ENCODE data around the gene SLAMF8.

Gene SLAMF8

DNA sequence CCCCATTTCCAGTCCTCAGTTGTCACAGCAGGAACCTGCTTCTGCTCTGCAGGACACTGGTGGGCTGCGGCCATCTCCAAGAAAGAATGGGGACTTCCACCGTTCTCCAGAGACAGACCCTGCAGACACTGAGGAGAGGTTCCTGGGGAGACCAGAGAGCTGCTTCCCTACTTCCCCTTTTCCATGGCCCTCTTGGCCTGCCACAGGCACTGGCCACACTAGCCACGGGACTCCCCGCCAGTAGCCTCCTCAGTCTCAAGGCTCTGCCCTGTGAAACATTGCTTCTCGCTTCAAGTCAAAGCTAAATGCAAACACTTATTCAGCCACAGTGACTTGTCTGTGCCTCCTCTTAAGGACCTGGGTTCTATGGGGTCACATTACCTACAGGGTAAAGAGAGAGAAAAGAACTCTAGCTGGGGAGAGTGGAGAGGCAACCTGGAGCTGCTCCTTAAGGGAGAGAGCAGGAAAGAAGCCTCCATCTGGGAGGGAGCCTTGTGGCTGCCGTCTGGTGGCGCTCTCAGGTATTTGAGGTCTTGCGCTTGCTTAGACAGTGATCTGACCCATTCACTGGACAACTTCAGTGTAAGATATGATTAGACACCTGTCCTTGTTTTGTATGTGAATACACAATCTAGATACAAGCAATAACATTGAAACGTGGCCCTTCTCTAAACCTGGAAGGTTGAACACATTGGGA, 5.4 kb upstream of the SLAMF8 start:
- no peak for DNase-seq

DNA sequence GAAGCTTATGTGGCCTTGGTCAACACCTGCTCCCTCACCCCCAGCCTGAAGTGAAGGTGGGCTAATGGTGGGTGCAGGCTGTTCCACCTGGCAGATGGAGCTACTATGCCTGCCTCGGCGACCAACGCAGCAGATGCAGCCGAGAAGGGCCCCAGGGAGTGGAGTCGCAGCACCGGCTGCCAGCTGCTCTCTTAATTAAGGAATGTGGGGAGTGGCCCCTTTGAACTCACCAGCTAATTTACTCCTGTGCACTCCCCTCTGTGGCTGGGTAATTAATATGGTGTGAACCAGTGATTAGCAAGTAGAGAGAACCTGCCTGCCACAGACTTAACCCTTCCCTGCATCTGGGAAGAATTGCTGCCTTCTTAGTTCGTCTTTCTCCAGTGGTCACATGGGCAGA, 3.3 kb upstream of the SLAMF8 start:
- peak; percentile 73 for DNase-seq

DNA sequence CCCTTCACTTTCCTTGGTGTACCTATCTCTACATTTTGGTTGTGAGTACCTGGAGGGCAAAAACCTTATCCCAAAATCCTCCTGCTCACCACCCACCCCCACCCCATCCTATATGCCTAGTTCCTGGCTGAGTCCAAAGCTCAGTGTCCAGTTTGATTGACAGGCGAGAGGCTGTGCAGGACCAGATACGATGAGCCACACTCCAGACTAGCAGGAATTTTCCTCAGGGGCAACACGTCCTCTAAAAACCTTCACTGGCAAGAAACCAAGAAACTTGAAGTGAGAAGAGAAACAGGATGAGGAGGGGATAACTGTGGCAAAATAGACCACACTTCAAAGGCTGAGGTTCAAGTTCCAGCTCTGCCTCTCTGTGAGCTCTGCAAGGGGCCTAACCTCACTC, 1.1 kb upstream of the SLAMF8 start:
- DNase-seq = no peak

DNA sequence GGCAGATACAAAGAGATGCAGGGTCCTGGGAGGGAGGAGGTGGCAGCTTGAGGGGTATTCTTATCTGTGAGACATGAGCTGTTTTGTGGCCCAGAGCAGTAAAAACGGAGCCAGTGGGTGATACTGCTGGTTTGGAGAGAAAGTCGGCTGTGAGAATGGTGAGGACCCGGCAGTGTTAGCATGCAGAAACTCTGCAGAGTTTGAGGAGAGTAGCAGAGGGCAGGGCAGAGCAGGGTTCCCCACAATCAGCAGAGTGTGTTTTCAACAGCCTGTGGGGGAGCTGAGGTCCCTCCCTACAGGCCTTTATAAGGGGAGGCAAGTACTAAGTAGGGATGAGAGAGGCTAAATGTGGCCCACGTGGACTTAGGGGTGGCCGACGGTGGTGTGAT, 423 bp downstream of the SLAMF8 start:
- DNase-seq = no peak

DNA sequence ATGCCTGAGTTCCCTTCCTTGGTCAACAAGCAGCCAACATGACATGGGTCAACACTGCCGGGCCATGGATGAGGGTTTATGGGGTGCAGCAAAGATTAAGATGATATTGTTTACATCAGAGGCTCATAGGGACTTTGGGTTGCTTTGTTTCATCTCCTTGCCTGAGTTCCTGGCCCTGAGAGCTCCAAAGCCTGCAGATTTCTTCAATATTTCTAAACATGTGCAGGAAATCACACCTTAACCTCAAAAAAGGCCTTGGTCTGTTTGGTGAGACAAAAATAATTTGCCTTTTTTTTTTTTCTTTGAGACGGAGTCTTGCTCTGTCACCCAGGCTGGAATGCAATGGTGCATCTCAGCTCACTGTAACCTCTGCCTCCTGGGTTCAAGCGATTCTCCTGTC, 876 bp downstream of the SLAMF8 start:
- DNase-seq = no peak

DNA sequence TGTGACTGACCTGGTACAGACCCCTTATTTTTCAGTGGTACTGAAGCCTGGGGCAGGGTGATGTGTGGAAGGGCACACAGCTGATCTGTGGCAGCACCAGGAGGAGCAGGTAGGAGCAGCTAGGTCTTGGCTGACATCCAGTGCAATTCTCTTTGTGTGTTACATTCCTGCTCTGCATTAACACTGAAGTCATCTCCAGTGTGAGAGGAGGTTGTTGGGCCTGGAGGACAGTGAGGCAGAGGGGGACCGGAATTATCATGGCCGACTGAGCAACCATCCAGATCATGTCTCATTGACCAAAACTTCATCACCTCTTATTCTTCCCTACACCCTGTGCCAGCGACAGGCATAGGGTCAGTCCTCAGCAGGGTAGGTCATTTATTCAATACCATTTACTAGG, 1.5 kb downstream of the SLAMF8 start:
- DNase-seq = no peak

DNA sequence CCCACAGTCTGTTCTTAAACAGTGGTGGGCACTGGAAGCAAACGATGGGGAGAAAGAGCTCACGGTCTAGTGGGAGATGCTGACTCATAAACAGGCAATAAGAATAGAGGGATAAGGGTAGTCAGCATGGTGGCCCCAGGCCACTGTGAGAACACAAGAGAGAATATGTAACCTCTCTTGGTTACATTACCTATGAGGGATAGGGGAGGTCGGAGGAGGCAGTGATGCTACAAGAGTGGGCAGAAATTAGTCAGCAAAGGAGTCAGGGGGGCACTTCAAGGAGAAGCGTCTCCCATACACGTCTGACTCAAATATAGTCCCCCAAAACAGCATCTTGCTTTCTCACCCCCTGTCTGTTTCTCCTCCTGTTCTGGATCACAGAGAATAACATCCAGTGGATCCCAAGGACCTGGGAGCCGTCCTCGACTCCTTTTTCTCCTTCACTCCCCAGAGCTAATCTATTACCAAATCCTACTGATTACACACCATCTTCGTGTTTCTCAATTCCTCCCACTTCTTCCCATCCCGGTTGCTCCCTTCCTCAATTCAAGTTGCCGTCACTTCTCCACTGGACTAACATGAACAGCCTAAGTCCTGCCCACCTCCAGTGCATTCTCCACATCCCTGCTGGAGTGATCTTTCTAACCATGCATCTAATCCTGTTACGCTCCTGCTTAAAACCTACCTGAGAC, 2.1 kb downstream of the SLAMF8 start:
- no peak for DNase-seq

DNA sequence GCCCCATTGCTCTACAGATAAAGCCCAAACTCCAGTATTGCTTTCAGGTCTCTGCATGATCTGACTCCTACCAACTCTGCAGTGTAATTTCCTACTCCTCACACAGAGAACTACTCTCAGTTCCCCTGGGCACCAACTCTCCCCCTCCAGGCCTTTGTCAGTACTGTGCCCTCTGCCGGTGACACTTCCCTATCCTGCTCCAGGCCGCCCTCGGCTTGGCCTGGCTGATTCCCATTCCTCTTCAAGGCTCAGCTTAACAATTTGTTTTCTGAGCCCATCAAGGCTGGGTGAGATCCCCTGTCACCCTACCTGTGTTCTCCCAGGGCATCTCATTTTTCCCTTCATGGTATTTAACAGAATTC, 2.6 kb downstream of the SLAMF8 start:
- DNase-seq = peak; percentile 62

DNA sequence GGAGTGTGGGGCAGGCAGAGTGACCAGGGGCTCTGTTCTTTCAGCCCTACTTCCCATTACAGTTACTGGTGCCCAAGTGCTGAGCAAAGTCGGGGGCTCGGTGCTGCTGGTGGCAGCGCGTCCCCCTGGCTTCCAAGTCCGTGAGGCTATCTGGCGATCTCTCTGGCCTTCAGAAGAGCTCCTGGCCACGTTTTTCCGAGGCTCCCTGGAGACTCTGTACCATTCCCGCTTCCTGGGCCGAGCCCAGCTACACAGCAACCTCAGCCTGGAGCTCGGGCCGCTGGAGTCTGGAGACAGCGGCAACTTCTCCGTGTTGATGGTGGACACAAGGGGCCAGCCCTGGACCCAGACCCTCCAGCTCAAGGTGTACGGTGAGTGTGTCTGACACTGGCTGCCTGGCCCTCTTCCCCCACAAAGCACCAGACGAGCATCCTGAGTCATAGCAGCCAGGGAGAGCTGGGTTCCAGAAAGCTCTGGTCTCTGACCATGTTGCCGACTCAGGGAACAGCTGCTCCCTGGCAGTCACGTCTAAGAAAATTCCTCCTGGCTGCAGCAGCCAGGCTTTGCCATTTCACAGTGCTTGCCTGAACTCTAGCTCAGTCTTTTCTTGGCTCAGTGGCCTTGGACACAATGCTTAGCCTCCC, 3.3 kb downstream of the SLAMF8 start:
- DNase-seq = no peak

DNA sequence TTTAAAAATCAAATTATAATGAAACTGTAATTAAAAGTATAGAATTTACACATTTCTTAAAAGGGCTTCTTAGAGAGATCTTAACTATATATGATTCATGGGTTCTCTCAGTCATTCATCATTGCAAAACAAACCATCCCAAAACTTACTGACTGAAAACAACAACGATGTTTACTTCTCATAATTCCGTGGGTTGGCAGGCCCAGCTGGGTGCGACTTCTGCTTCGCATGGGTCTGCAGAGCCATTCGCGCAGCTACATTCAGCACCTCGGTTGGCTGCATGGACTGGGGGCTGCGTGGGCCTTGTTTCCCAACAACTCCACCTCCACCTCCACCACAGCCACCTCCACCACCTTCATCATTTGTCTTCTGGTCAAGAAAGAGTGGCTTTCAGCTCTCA, 4.0 kb downstream of the SLAMF8 start:
- DNase-seq = no peak

DNA sequence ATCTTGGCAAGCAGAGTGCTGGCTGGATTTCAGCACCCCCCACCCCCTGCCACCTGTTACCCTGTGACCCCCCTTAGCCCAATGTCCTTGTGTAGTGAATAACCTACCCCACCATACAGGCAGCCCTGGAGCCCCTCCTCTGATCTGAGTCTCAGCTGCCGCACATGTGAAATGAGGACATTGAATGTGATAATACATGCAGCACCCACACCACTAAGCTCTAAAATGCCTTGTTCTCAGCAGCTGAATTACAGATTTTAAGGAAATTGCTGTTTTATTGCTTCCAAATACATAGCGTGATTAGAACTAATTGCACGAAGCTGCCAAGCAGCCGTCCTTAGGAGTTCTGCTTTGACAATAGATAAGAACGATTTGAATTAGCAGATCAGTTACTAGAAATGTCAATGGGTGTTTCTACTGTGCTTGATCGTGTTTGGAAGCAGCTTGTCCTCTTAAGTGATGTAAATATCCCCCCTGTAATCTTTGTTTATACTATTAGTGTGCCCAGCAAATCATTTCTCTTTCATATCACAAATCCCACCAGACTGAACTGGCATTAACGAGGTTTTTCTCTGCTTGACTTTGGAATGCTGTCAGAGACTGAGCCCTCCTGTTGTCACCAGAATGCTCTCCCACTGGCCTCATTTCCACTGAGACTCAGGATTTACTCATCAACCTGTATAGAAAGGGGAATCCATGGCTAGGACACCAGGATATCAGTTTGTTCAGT, 4.9 kb downstream of the SLAMF8 start:
- peak; percentile 59 for DNase-seq

DNA sequence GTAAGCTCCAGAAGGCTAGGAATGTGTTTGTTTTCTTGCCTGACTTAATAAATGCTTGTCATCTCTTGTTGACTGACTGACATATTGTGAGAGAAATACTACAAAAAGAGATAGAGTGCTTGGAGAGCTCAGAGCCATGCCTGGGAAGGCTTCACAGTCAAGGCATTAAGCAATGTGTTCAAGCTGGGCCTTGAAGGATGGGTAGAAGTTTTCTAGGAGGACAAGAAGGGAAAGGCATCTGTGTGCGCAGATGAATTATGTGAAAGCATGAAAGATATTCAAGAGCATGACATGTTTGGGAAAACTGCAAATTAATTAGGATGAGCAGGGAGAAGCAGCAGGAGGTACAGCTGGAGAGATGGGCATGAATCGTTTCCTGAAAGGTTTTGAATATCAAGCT, 5.6 kb downstream of the SLAMF8 start:
- no peak for DNase-seq

DNA sequence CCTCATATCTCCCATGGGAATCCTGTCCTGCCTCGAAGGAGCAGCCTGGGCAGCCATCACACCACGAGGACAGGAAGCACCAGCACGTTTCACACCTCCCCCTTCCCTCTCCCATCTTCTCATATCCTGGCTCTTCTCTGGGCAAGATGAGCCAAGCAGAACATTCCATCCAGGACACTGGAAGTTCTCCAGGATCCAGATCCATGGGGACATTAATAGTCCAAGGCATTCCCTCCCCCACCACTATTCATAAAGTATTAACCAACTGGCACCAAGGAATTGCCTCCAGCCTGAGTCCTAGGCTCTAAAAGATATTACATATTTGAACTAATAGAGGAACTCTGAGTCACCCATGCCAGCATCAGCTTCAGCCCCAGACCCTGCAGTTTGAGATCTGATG, 8.7 kb downstream of the SLAMF8 start:
- DNase-seq = no peak

DNA sequence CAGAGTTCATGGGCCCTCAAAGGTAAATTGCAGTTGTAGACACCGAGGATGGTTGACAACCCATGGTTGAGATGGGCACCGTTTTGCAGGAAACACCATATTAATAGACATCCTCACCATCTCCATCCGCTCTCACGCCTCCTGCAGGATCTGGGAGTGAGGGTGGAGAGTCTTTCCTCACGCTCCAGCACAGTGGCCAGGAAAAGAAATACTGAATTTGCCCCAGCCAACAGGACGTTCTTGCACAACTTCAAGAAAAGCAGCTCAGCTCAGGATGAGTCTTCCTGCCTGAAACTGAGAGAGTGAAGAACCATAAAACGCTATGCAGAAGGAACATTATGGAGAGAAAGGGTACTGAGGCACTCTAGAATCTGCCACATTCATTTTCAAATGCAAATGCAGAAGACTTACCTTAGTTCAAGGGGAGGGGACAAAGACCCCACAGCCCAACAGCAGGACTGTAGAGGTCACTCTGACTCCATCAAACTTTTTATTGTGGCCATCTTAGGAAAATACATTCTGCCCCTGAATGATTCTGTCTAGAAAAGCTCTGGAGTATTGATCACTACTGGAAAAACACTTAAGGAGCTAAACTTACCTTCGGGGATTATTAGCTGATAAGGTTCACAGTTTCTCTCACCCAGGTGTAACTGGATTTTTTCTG, 9.3 kb downstream of the SLAMF8 start:
- DNase-seq = no peak

DNA sequence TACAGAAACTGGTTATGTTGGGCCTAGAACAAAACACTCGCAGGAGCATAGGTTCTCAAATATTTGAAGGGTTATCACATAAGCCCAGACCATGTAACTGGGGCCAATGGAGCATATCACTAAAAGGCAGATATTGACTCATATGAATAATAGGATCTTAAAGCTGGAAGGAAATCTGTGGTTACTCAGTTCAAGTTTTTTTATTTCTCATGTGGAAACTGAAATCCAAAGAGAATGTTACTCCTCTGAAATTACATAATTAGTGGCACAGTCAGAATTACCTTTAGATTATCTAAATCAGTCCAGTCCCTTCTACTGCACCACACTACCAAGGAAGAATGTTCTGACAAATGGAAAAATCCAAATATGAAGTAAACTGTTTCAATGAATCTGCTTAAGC, 12.0 kb downstream of the SLAMF8 start:
- no peak for DNase-seq

DNA sequence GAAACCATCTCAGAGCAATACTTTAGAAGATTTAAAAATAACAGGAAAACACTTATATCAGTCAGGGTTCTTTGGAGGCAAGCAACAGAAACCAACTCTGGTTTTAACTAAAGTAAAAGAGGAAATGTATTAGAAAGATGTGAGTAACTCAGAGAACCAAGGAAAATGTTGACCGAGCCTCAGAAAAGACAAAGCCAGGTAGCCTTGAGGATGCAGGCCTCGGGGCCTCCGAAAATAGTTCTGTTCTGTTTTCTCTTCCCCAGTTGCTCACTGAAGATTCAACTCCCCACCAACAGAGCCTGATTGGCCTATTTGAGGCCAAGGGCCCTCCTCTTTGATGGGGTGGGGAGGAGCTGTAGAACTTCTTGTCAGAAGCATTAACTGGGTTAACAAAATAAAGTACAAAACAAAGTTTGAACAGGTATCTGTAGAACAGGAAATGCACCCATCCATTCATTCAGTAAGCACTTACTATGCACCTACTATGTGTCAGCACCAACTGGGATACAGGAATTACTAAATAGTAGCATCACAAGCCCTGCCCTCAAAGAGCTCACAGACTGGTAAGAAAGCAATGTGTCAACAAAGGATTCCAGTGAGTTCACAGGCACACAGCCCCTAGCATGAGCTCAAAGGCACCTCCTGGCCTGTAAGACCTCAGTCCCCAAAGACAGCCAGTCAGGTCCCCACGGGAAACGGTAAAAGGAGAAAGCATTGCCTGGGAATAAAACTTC, 12.6 kb downstream of the SLAMF8 start:
- no peak for DNase-seq

DNA sequence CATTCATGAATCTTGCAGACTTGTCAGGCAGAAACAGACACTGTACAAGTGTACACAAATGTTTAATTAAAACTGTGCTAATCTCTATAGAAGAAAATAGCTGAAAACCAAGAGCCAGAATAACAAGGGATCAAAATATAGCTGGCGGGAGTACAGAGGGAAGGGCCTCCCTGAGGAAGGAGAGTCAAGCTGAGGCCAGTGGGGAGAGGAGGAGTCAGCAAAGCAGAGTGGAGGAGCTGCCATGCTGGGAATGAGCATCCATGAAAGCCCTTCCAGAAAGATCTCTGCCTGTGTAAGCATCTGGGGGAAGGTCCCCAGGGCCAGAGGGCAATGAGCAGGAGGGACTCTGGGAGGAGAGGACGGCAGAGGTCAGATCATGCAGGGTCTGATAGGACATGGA, 15.1 kb downstream of the SLAMF8 start:
- peak; percentile 39 for DNase-seq

DNA sequence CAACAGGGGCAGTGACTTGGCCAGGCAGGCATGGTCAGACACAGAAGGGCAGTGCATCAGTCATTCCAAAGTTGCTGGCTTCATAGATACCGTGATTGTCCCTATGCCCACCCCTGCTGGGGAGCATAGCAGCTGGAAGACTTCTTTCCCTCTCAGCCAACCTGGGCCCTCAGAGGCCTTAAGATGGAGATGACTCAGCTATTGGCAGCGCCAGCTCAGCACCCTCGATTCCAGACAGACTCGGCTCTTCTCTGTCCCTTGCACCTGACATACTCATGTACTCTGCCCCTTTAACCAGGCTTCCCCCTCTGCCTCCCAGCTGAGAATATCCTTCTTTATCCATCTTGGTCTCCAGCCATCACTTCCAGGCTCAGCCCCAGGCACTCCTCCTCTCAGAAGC, 16.8 kb downstream of the SLAMF8 start:
- DNase-seq = no peak

DNA sequence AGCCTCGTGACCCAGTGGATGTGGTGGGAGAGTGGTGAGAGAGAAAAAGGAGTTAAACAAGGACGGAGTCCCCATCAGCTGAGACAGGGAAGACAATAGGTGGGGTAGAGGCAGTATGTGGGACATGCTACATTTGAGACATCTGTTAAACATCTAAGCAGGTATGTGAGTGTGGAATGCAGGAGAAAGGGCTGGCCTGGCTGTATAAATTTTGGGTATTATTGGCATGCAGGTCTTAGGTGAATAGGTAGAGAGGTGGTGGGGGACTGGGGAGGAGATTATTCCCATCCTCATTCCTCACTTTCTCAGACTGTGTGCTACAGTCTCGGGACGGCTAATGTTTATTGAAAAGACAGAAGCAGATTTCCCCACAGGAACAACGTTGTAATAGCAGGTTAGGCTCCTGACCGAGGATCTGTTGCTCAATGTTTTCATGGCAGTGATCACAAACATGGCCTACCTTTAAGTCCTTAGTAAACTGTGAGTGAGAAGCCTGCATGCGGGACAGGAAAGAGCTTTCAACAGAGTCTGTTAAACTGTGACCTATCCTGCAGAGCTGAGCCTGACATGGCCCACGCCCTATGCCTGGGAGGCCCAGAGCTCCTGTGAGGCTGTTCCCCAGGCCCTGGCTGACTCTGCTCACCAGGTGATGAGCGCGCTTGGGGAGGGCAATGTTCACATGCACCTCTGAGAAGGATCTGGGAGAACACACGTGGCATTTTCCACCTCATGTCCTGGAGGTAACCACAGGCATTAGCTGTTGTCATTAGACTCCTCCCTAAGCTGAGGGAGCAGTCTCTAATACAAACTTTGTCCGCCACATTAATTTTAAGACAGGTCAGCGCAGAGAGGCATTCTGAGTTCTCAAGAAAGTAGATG, 19.3 kb downstream of the SLAMF8 start:
- no peak for DNase-seq

DNA sequence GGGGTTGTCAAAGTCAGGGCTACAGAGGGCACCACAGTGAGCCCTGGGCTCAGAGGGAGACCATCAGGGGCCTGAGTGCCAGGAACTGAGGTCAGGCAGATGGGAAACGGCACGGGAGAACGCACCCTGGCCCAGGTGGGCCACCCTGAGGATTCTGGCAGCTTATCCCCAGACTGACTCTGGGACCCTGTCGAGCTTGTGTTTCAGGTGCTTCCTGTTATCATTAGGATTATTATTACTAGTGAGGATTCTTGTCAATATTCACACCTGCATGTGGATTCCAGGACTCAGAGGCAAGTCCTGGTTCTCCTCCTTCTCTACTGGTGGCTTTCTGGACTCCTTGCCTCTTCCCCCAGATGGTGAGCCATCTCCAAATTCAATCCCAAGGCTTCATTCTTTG, 20.6 kb downstream of the SLAMF8 start:
- no peak for DNase-seq

DNA sequence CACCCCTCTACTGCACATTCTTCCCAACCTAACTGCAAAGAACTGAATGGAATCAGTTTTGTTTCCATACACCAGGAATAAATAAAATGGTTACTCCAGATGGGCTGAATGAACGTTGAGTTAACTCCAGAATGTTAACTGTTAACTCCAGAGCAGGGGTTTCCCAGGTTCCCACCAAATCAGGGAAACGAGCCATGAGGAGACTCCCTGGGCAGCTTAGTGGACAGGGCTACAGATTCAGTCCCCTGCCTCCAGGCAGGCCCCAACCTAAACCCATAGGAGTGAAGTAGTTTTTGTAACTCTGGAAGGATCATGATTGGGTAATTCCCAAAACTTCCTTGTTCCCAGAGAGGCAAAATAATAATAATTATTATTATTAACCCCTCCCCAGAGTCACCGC, 21.7 kb downstream of the SLAMF8 start:
- DNase-seq = no peak
